HEK293 (cell line): ENCODE data around the gene EIF1AY.

Source experiments
- CTCF ChIA-PET: fragments of 350-600 bp; formaldehyde crosslinking; extraction: SDS; loops from one replicate; lab custom pipeline; 2021; ENCODE audit warnings: antibody characterized with exemption; lab: Yijun Ruan, JAX
- POLR2A ChIA-PET: fragments of 300-600 bp; formaldehyde crosslinking; extraction: SDS; loops from one replicate; lab custom pipeline; 2020; ENCODE audit warnings: antibody characterized with exemption, inconsistent platforms; lab: Yijun Ruan, JAX
- H3K27ac ChIP-seq: fragments of 200-500 bp; sonication (Bioruptor generic); 2 replicates; pipeline ENCODE4 v1.5.1; 2014; ENCODE audit warnings: low read depth, low read length, control low read depth, inconsistent platforms; ENCODE audit errors: extremely low read depth
- H3K36me3 ChIP-seq, 2 experiments: fragments of 200-500 bp in 1 of 2; sonication (Bioruptor generic) in 1 of 2; 1 replicate in 1 of 2; 2 replicates in 1 of 2; pipeline ENCODE4 v1.5.1; 2014 to 2017; ENCODE audit warnings: inconsistent platforms in 2 of 2, low read length in 2 of 2; ENCODE audit not compliant: control insufficient read depth in 2 of 2, insufficient read depth in 1 of 2
- H3K4me1 ChIP-seq: fragments of 200-500 bp; sonication (Bioruptor generic); 2 replicates; pipeline ENCODE4 v1.5.1; 2014; ENCODE audit warnings: mild to moderate bottlenecking, low read length, inconsistent platforms; ENCODE audit not compliant: control insufficient read depth, insufficient read depth
- H3K4me3 ChIP-seq: 2 replicates; pipeline ENCODE4 v1.5.1; 2011; ENCODE audit warnings: low read depth, mild to moderate bottlenecking, control low read depth, low read length, moderate library complexity
- H3K9me3 ChIP-seq: fragments of 200-500 bp; sonication (Bioruptor generic); 2 replicates; pipeline ENCODE4 v1.5.1; 2014; ENCODE audit warnings: low read depth, low read length, inconsistent platforms; ENCODE audit not compliant: control insufficient read depth, insufficient read depth
- ELK4 ChIP-seq: IDR thresholded peaks from 2 replicates; pipeline ENCODE4 v1.6.1; 2011; ENCODE audit warnings: mild to moderate bottlenecking, low read depth, low read length, borderline replicate concordance
- INSM2 ChIP-seq: fragments of 450-650 bp; formaldehyde crosslinking; IDR thresholded peaks from 2 replicates; pipeline ENCODE4 v1.5.1; 2016; ENCODE audit warnings: missing biosample characterization, missing genetic modification characterization
- KLF17 ChIP-seq: fragments of 450-650 bp; formaldehyde crosslinking; IDR thresholded peaks from 2 replicates; pipeline ENCODE4 v1.5.1; 2016; ENCODE audit warnings: missing biosample characterization, missing genetic modification characterization
- WT1 ChIP-seq: fragments of 450-650 bp; formaldehyde crosslinking; IDR thresholded peaks from 2 replicates; pipeline ENCODE4 v1.5.1; 2016; ENCODE audit warnings: missing biosample characterization, missing genetic modification characterization
- YY1 ChIP-seq: fragments of 450-650 bp; formaldehyde crosslinking; IDR thresholded peaks from 2 replicates; pipeline ENCODE4 v1.5.1; 2018; ENCODE audit warnings: missing biosample characterization, missing genetic modification characterization
- ZBTB7A ChIP-seq: fragments of 450-650 bp; formaldehyde crosslinking; IDR thresholded peaks from 2 replicates; pipeline ENCODE4 v1.5.1; 2016; ENCODE audit warnings: low read depth, missing biosample characterization, missing genetic modification characterization
- ZFP3 ChIP-seq: fragments of 450-650 bp; formaldehyde crosslinking; IDR thresholded peaks from 2 replicates; pipeline ENCODE4 v1.5.1; 2016; ENCODE audit warnings: low read depth, missing biosample characterization, missing genetic modification characterization
- ZFP41 ChIP-seq: fragments of 450-650 bp; formaldehyde crosslinking; IDR thresholded peaks from 2 replicates; pipeline ENCODE4 v1.5.1; 2016; ENCODE audit warnings: missing biosample characterization, missing genetic modification characterization, borderline replicate concordance
- ZNF133 ChIP-seq: fragments of 450-650 bp; formaldehyde crosslinking; IDR thresholded peaks from 2 replicates; pipeline ENCODE4 v1.5.1; 2016; ENCODE audit warnings: missing biosample characterization, missing genetic modification characterization
- ZNF148 ChIP-seq: fragments of 450-650 bp; formaldehyde crosslinking; IDR thresholded peaks from 2 replicates; pipeline ENCODE4 v1.5.0; 2017; ENCODE audit warnings: missing biosample characterization, missing genetic modification characterization, borderline replicate concordance
- ZNF174 ChIP-seq: fragments of 450-650 bp; formaldehyde crosslinking; IDR thresholded peaks from 2 replicates; pipeline ENCODE4 v1.5.0; 2017; ENCODE audit warnings: missing biosample characterization, mild to moderate bottlenecking, missing genetic modification characterization
- ZNF341 ChIP-seq: fragments of 450-650 bp; formaldehyde crosslinking; IDR thresholded peaks from 2 replicates; pipeline ENCODE4; 2016; ENCODE audit warnings: low read depth, missing biosample characterization, missing genetic modification characterization
- ZNF394 ChIP-seq: fragments of 450-650 bp; formaldehyde crosslinking; IDR thresholded peaks from 2 replicates; pipeline ENCODE4 v1.5.1; 2016; ENCODE audit warnings: missing biosample characterization, missing genetic modification characterization, mild to moderate bottlenecking, moderate library complexity, borderline replicate concordance
- ZNF426 ChIP-seq: fragments of 450-650 bp; formaldehyde crosslinking; IDR thresholded peaks from 2 replicates; pipeline ENCODE4 v1.5.1; 2017; ENCODE audit warnings: missing biosample characterization, missing genetic modification characterization, mild to moderate bottlenecking, inconsistent platforms, moderate library complexity
- ZNF473 ChIP-seq: fragments of 450-650 bp; formaldehyde crosslinking; IDR thresholded peaks from 2 replicates; pipeline ENCODE4 v1.5.1; 2017; ENCODE audit warnings: missing biosample characterization, missing genetic modification characterization
- ZNF530 ChIP-seq: fragments of 450-650 bp; formaldehyde crosslinking; IDR thresholded peaks from 2 replicates; pipeline ENCODE4 v1.5.1; 2016; ENCODE audit warnings: low read depth, missing biosample characterization, missing genetic modification characterization
- ZNF555 ChIP-seq: fragments of 450-650 bp; formaldehyde crosslinking; conservative IDR thresholded peaks from 2 replicates; pipeline ENCODE4 v1.5.1; 2017; ENCODE audit warnings: missing biosample characterization, mild to moderate bottlenecking, missing genetic modification characterization, inconsistent platforms
- ZNF585B ChIP-seq: fragments of 450-650 bp; formaldehyde crosslinking; IDR thresholded peaks from 2 replicates; pipeline ENCODE4 v1.5.1; 2016; ENCODE audit warnings: missing biosample characterization, missing genetic modification characterization
- ZNF610 ChIP-seq: fragments of 450-650 bp; formaldehyde crosslinking; IDR thresholded peaks from 2 replicates; pipeline ENCODE4 v1.5.1; 2016; ENCODE audit warnings: missing biosample characterization, missing genetic modification characterization, borderline replicate concordance
- ZSCAN16 ChIP-seq: fragments of 450-650 bp; formaldehyde crosslinking; IDR thresholded peaks from 2 replicates; pipeline ENCODE4 v1.5.1; 2016; ENCODE audit warnings: missing biosample characterization, missing genetic modification characterization
- ZSCAN30 ChIP-seq: fragments of 450-650 bp; IDR thresholded peaks from 2 replicates; pipeline ENCODE4 v1.5.1; 2018; ENCODE audit warnings: missing biosample characterization, mild to moderate bottlenecking, missing genetic modification characterization, moderate library complexity
- ZSCAN5A ChIP-seq: fragments of 450-650 bp; formaldehyde crosslinking; IDR thresholded peaks from 2 replicates; pipeline ENCODE4 v1.5.1; 2016; ENCODE audit warnings: missing biosample characterization, missing genetic modification characterization

The EIF1AY gene

GRCh38 chrY:20571306-20571705, 4.3 kb upstream of the EIF1AY start:
- Histone ChIP-seq H3K4me1 (no peaks in the 10 kb centered on the region), H3K27ac (no peak overlapping the region), H3K9me3 (no peaks in the 10 kb centered on the region), H3K36me3 (no peaks in the 10 kb centered on the region), H3K4me3 (no peak overlapping the region)
- ChIA-PET CTCF (no interaction called here), POLR2A (no interaction called here)
- TF ChIP-seq ZNF341: no peak
- no peak for TF ChIP-seq ZNF394 (tag by site-specific recombination)
- TF ChIP-seq ZFP41: no peak
- no peak for TF ChIP-seq ZSCAN16 (tag by site-specific recombination)
- no peak for TF ChIP-seq ELK4
- no peak for TF ChIP-seq ZSCAN30
- no peak for TF ChIP-seq ZSCAN5A (tag by site-specific recombination)
- no peak for TF ChIP-seq ZFP3

GRCh38 chrY:20576506-20576905, 930 bp downstream of the EIF1AY start:
- H3K27ac ChIP-seq: no peak overlapping the region

More at GRCh38 chrY:20576506-20576905, 930 bp downstream of the EIF1AY start:
- no peaks in the 10 kb centered on the region for H3K36me3 ChIP-seq
- no peak overlapping the region for H3K4me3 ChIP-seq
- POLR2A ChIA-PET: no interaction called here
- TF ChIP-seq ZNF530 (tag by site-specific recombination) (no peak), ZNF174 (tag by site-specific recombination) (no peak), KLF17 (tag by site-specific recombination) (no peak), ZNF133 (tag by site-specific recombination) (no peak), ZNF555 (tag by site-specific recombination) (no peak), INSM2 (tag by site-specific recombination) (no peak), ZBTB7A (tag by site-specific recombination) (no peak), ZNF585B (tag by site-specific recombination) (no peak), ZNF610 (no peak), YY1 (tag by site-specific recombination) (no peak), ZNF148 (tag by site-specific recombination) (no peak), ZNF473 (tag by site-specific recombination) (no peak), ZNF426 (tag by site-specific recombination) (no peak), WT1 (tag by site-specific recombination) (no peak)
- no peaks in the 10 kb centered on the region for H3K9me3 ChIP-seq
- H3K4me1 ChIP-seq: no peaks in the 10 kb centered on the region
- CTCF ChIA-PET: no interaction called here
